T47D (cell line): Measurements from ENCODE around the gene DNM3.
A peak's percentile ranks its signal among the peaks of the same experiment; 100 is the strongest.

ENCODE experiments used
- DNase-seq, 2 experiments: peaks; one replicate each; pipeline versions ENCODE4 v3.0.0 to v3.0.0-alpha.2; 2011 to 2012; ENCODE audit warnings: low read depth in 1 of 2, low spot score in 1 of 2
- JUND ChIP-seq: IDR thresholded peaks from 2 replicates; pipeline ENCODE4 v1.6.1; 2012; ENCODE audit warnings: low read depth
- in situ Hi-C: cut with HindIII; loops from 2 replicates; pipeline ENCODE4 v1.10.0; 2016; ENCODE audit warnings: low sequenced_read_pairs, low pct_unique_long_range_greater_than_20kb

The DNM3 gene

GRCh38 chr1:172107316-172107975 is 266.1 kb downstream of the DNM3 start:
- no peak for TF ChIP-seq JUND
- in situ Hi-C loops = no loop called here
- DNase-seq = peak in 1 of 2 experiments; percentile 17

- no peak for DNase-seq
- in situ Hi-C loops = no loop called here
- no peak for TF ChIP-seq JUND
Measured at GRCh38 chr1:172108161-172108893, 267.0 kb downstream of the DNM3 start.

- DNase-seq = no peak
- in situ Hi-C loops = no loop called here
- no peak for TF ChIP-seq JUND
Measured at GRCh38 chr1:172109359-172109758, 268.1 kb downstream of the DNM3 start.

GRCh38 chr1:172112576-172112975 is 271.3 kb downstream of the DNM3 start:
- in situ Hi-C loops = no loop called here
- no peak for TF ChIP-seq JUND
- DNase-seq = no peak

- no peak for DNase-seq
- in situ Hi-C loops = no loop called here
- TF ChIP-seq JUND = no peak
Measured at GRCh38 chr1:172117800-172118199, 276.5 kb downstream of the DNM3 start.

- in situ Hi-C loops = no loop called here
- no peak for DNase-seq
Measured at GRCh38 chr1:172118618-172119017, 277.3 kb downstream of the DNM3 start.

GRCh38 chr1:172119184-172119583 is 277.9 kb downstream of the DNM3 start:
- DNase-seq = no peak
- in situ Hi-C loops = no loop called here
- no peak for TF ChIP-seq JUND

More at GRCh38 chr1:172118618-172119017, 277.3 kb downstream of the DNM3 start:
- no peak for TF ChIP-seq JUND

GRCh38 chr1:172120381-172120780 is 279.1 kb downstream of the DNM3 start:
- no peak for DNase-seq
- TF ChIP-seq JUND = no peak
- in situ Hi-C loops = no loop called here

GRCh38 chr1:172121081-172121717 is 279.9 kb downstream of the DNM3 start:
- no peak for DNase-seq
- no peak for TF ChIP-seq JUND
- in situ Hi-C loops = no loop called here

- in situ Hi-C loops = no loop called here
- no peak for DNase-seq
- no peak for TF ChIP-seq JUND
Measured at GRCh38 chr1:172122381-172122780, 281.1 kb downstream of the DNM3 start.

GRCh38 chr1:172125250-172125649 is 284.0 kb downstream of the DNM3 start:
- in situ Hi-C loops = no loop called here

GRCh38 chr1:172125812-172126430 is 284.6 kb downstream of the DNM3 start:
- in situ Hi-C loops = no loop called here
- no peak for TF ChIP-seq JUND
- DNase-seq = no peak

More at GRCh38 chr1:172125250-172125649, 284.0 kb downstream of the DNM3 start:
- TF ChIP-seq JUND = no peak
- no peak for DNase-seq

GRCh38 chr1:172132836-172133235 is 291.5 kb downstream of the DNM3 start:
- TF ChIP-seq JUND = no peak
- DNase-seq = no peak
- in situ Hi-C loops = no loop called here
